ENCODE measurements around the gene SLC25A47.

DNA sequence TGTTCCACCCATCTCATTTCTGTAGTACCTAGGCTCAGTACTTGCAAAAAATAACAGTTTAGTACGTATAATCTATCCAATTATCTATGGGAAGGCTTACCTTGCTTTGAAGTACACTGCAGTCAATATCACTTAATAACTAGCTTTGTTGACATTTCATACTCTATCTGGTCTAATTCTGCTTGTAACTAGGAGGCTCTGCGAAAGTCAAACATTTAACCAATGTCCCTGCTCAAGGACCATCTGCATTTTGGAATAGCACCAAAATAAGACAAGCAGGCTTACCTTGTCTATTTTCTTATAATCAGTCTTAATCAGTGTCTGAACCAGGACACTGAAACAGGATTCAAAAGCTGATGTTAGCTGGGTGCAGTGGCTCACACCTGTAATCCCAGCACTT lies 39.9 kb downstream of the SLC25A47 start:
- TF ChIP-seq, protein P1, sequence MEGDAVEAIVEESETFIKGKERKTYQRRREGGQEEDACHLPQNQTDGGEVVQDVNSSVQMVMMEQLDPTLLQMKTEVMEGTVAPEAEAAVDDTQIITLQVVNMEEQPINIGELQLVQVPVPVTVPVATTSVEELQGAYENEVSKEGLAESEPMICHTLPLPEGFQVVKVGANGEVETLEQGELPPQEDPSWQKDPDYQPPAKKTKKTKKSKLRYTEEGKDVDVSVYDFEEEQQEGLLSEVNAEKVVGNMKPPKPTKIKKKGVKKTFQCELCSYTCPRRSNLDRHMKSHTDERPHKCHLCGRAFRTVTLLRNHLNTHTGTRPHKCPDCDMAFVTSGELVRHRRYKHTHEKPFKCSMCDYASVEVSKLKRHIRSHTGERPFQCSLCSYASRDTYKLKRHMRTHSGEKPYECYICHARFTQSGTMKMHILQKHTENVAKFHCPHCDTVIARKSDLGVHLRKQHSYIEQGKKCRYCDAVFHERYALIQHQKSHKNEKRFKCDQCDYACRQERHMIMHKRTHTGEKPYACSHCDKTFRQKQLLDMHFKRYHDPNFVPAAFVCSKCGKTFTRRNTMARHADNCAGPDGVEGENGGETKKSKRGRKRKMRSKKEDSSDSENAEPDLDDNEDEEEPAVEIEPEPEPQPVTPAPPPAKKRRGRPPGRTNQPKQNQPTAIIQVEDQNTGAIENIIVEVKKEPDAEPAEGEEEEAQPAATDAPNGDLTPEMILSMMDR (IDR thresholded peaks at IDR 0.05; ENCODE audit: borderline replicate concordance, extremely low read depth, low read length, poor library complexity, severe bottlenecking): no peak
- no peak for TF ChIP-seq EZH2 (IDR thresholded peaks at IDR 0.05; ENCODE audit: borderline replicate concordance, low read depth, low read length, severe bottlenecking)
